Vagina (tissue), 2 donors: ENCODE measurements around the gene KCNC1. TPM values are rescaled to one million over a fixed set of nuclear protein-coding genes. Genes with fewer than 3 reads are reported as not detected.

ENCODE experiments used
- DNase-seq, 2 donors: peaks; one replicate each; pipeline ENCODE4 v3.0.0-alpha.2; 2017; ENCODE audit errors: extremely low spot score in 2 of 2
- H3K27ac ChIP-seq: fragments of 200-600 bp; sonication (generic); one replicate; pipeline ENCODE4 v1.5.1; 2019
- H3K27me3 ChIP-seq: fragments of 200-600 bp; sonication (generic); one replicate; pipeline ENCODE4 v1.5.1; 2019
- H3K36me3 ChIP-seq, 2 donors: fragments of 200-600 bp; sonication (generic); one replicate each; pipeline ENCODE4 v1.5.1; 2017 to 2019
- H3K4me1 ChIP-seq: fragments of 200-600 bp; sonication (generic); one replicate; pipeline ENCODE4 v1.5.1; 2019
- H3K4me3 ChIP-seq, 2 donors: fragments of 200-600 bp; sonication (generic); 1 replicate in 1 of 2; 2 replicates in 1 of 2; pipeline ENCODE4 v1.5.1; 2016 to 2019
- H3K9me3 ChIP-seq: fragments of 200-600 bp; sonication (generic); one replicate; pipeline ENCODE4 v1.5.1; 2019
- POLR2A ChIP-seq, 2 donors: fragments of 450-650 bp; IDR thresholded peaks; one replicate each; pipeline ENCODE4 v1.6.1; 2017; ENCODE audit warnings: antibody characterized with exemption in 2 of 2, mild to moderate bottlenecking in 2 of 2, moderate library complexity in 2 of 2
- POLR2AphosphoS5 ChIP-seq, 2 donors: sonication (generic); formaldehyde crosslinking; IDR thresholded peaks; one replicate each; pipeline ENCODE4 v1.9.0; 2017; ENCODE audit warnings: antibody characterized with exemption in 2 of 2, mild to moderate bottlenecking in 2 of 2, low read depth in 1 of 2; ENCODE audit not compliant: insufficient read depth in 1 of 2
- intact Hi-C: fragments of 100-400 bp; cut with DNase I; formaldehyde crosslinking; loops from one replicate; pipeline ENCODE4 v1.15.1; 2023
- total RNA-seq: library from RNA; depleted of rRNA; stranded (reverse); fragments of >200 nt; gene quantifications from one replicate; pipeline ENCODE4 v1.2.3, GENCODE V29; 2016
- TF ChIP-seq, protein P1 (sequence below), 3 experiments: fragments of 450-650 bp in 2 of 3; fragments of 200-600 bp in 1 of 3; sonication (generic) in 1 of 3; IDR thresholded peaks; one replicate each; pipeline ENCODE4 v1.5.1; 2017 to 2019; ENCODE audit warnings: antibody characterized with exemption in 3 of 3, mild to moderate bottlenecking in 2 of 3, moderate library complexity in 2 of 3

The KCNC1 gene
- total RNA-seq, 1 donor from 2014 or later, result 0.49 TPM

DNA sequence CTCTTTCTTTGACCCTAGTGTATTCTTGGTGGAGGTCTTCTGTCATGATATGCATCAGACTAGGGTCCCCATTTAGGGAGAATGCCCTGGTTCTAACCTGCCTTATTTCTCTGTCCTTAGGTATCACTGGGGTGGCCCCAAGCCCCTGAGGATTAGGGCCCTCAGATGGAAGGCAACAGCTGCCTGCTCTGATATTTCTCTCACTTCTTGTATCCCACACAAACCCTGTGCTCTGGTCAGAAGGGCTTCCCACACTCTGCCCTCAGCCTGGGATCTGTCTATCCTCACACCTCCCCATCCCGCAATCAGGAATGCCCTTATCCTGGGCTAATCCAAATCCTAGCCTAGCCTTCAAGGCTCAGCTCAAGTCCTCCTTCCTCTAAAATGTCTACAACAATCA lies 75.5 kb downstream of the KCNC1 start:
- DNase-seq, result no peak
- Histone ChIP-seq H3K9me3 (no peaks in the 10 kb centered on the region), H3K27ac (no peak overlapping the region), H3K27me3 (no peaks in the 10 kb centered on the region), H3K4me3 (no peak overlapping the region), H3K4me1 (peaks cover 39% of the 10 kb centered on the region), H3K36me3 (no peaks in the 10 kb centered on the region)
- intact Hi-C loops, result no loop called here
- TF ChIP-seq, protein P1, sequence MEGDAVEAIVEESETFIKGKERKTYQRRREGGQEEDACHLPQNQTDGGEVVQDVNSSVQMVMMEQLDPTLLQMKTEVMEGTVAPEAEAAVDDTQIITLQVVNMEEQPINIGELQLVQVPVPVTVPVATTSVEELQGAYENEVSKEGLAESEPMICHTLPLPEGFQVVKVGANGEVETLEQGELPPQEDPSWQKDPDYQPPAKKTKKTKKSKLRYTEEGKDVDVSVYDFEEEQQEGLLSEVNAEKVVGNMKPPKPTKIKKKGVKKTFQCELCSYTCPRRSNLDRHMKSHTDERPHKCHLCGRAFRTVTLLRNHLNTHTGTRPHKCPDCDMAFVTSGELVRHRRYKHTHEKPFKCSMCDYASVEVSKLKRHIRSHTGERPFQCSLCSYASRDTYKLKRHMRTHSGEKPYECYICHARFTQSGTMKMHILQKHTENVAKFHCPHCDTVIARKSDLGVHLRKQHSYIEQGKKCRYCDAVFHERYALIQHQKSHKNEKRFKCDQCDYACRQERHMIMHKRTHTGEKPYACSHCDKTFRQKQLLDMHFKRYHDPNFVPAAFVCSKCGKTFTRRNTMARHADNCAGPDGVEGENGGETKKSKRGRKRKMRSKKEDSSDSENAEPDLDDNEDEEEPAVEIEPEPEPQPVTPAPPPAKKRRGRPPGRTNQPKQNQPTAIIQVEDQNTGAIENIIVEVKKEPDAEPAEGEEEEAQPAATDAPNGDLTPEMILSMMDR (IDR thresholded peaks at IDR 0.05), result no peak
- TF ChIP-seq POLR2AphosphoS5 (IDR thresholded peaks at IDR 0.05; ENCODE audit: insufficient read depth in 1 of 2, low read depth in 1 of 2) (no peak), POLR2A (IDR thresholded peaks at IDR 0.05) (no peak)

DNA sequence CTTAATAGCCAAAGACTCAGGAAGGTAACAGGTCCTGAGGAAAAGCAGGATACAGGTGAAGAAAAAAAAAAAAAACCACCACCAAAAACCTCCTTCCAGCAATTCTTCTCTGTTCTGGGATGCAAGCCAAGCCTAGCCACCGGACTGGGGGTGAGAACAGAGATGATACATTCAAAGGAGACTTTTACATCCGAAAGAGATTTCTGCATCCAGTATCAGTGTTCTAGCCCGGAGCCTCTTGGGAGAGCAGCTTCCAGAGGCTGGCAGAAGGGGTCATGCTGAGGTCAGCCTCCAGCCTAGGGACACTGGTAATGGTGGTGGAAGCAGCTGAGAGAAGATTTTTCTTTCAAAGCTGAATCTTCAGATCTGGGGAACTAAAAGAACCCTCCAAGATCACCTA lies 76.2 kb downstream of the KCNC1 start:
- H3K36me3 ChIP-seq, result no peaks in the 10 kb centered on the region
- H3K27ac ChIP-seq, result no peak overlapping the region
- no peak for DNase-seq
- no peaks in the 10 kb centered on the region for H3K9me3 ChIP-seq
- H3K4me1 ChIP-seq, result peaks cover 39% of the 10 kb centered on the region
- intact Hi-C loops, result no loop called here
- TF ChIP-seq POLR2AphosphoS5 (IDR thresholded peaks at IDR 0.05; ENCODE audit: insufficient read depth in 1 of 2, low read depth in 1 of 2) (peak in 1 of 2 donors; percentile 29), POLR2A (IDR thresholded peaks at IDR 0.05) (no peak)
- no peak overlapping the region for H3K4me3 ChIP-seq
- H3K27me3 ChIP-seq, result no peaks in the 10 kb centered on the region

DNA sequence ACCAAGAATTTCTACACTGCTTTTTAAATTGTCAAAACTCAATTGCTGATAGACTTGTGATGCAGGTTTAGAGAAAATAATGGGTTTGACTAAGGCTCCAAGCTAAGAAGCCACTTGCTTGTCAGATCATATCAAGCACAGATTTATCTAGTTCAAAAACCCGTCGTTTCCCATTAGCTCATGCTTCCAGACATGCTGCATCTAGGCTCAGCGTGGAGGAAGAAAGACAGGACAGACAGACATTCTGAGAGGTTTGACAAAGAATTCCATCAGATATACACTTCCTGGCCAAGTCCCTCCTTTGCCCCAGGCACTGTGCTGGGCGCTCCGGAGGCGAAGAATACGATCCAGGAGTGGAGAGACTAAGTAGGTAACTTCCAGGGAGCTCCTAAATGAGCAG lies 76.8 kb downstream of the KCNC1 start:
- TF ChIP-seq POLR2AphosphoS5 (IDR thresholded peaks at IDR 0.05; ENCODE audit: insufficient read depth in 1 of 2, low read depth in 1 of 2), result no peak
- TF ChIP-seq, protein P1 (IDR thresholded peaks at IDR 0.05), result no peak
- no peak for DNase-seq
- no peak overlapping the region for H3K27ac ChIP-seq
- peaks cover 39% of the 10 kb centered on the region for H3K4me1 ChIP-seq
- H3K36me3 ChIP-seq, result no peaks in the 10 kb centered on the region
- H3K27me3 ChIP-seq, result no peaks in the 10 kb centered on the region
- no peaks in the 10 kb centered on the region for H3K9me3 ChIP-seq
- H3K4me3 ChIP-seq, result no peak overlapping the region
- intact Hi-C loops, result no loop called here

DNA sequence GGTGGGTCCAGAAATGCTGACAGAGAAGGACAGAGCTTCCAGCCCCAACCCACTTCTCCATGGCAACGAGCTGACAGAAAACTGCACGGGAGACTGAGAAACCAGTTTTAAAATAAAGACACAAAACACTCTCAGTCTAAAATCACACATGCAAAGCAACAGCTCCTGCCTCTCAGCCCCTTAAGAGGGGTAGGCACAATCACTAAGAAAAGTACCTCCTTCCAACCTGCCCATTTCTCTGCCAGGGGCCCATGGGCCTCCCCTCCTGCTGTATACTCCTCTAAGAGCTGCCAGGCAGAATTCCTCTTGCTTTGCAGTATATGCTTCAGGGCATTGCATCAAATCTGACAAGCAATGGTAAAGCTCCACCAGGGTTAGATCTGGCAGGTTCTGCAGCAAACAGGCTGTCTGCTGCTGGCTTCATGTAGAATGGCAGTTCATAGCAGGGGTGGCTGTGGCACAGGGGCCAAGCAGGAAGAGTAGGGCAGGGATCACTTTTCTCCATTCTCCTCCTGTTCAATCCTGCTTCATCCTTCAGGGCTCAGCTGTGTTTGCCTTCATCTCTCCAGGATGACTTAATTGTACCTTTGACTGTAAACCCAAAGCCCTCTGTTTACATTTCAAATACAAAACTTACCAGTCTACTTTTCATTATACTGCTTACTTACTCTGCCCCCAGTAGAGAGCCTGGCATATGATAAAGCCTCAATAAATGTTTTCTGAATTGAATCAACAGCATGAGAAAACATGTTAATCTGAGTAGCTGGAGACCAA lies 77.7 kb downstream of the KCNC1 start:
- intact Hi-C loops, result no loop called here
- Histone ChIP-seq H3K27ac (no peak overlapping the region), H3K27me3 (no peaks in the 10 kb centered on the region), H3K4me3 (no peak overlapping the region), H3K36me3 (no peaks in the 10 kb centered on the region), H3K9me3 (no peaks in the 10 kb centered on the region), H3K4me1 (peaks cover 39% of the 10 kb centered on the region)
- DNase-seq, result no peak
- TF ChIP-seq, protein P1 (IDR thresholded peaks at IDR 0.05), result no peak
- TF ChIP-seq POLR2A (IDR thresholded peaks at IDR 0.05) (no peak), POLR2AphosphoS5 (IDR thresholded peaks at IDR 0.05; ENCODE audit: insufficient read depth in 1 of 2, low read depth in 1 of 2) (no peak)

DNA sequence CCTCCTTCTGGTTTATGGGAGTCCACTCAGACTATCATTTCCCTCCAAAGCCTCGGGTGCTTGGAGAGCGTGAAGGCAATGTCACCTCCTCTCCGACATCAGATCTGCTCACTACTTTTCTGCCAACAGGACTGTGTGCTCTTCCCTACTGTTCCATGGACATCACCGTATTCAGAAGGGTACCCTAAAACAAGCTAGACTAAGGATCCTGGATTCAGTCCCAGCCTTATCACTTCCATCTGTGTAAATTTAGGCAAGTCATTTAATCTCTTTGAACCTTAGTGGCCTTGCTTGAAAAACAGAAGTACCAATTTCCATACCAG lies 78.2 kb downstream of the KCNC1 start:
- intact Hi-C loops, result no loop called here
- Histone ChIP-seq H3K9me3 (no peaks in the 10 kb centered on the region), H3K4me1 (peaks cover 39% of the 10 kb centered on the region), H3K27me3 (no peaks in the 10 kb centered on the region), H3K4me3 (no peak overlapping the region), H3K36me3 (no peaks in the 10 kb centered on the region), H3K27ac (peak overlapping the region; percentile 25)
- no peak for DNase-seq
- TF ChIP-seq POLR2A (IDR thresholded peaks at IDR 0.05) (no peak), POLR2AphosphoS5 (IDR thresholded peaks at IDR 0.05; ENCODE audit: insufficient read depth in 1 of 2, low read depth in 1 of 2) (no peak)
- TF ChIP-seq, protein P1 (IDR thresholded peaks at IDR 0.05), result no peak
